ENCODE measurements around the gene SETDB2.

Gene SETDB2

DNA sequence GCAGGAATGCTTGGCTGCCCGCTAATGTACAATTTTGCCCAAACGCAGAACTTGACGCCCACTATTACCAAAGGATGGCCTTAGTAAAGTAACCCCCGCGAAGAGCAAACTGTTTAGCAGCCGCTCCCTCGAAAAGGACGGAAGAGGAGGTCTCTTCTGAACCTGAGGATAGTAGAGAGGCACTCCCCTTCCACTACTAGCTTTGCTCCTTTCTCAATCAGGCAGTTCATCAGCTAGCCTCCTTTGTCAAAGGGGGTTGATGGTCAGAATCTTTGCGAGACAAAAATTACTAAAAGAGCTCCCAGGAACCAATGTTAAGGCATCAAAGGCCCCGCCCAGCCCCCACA lies 744 bp upstream of the SETDB2 start:
- DNase-seq, result no peak
- no peaks in the 10 kb centered on the region for H3K36me3 ChIP-seq (replicated peaks)
- H3K27ac ChIP-seq, result peak overlapping the region; percentile 82
- H3K27me3 ChIP-seq (replicated peaks), result no peaks in the 10 kb centered on the region
- H3K4me3 ChIP-seq (ENCODE audit: low read depth, low read length), result peak overlapping the region; percentile 93
- no peak for TF ChIP-seq CTCF (IDR thresholded peaks at IDR 0.05; ENCODE audit: low read depth, low read length, missing control alignments)
- in situ Hi-C loops (cut with HindIII; ENCODE audit: low pct_ligation_motif_present, low sequenced_read_pairs), result no loop called here

GRCh38 chr13:49444524-49445395 lies 686 bp downstream of the SETDB2 start:
- no peak for DNase-seq
- no peak for TF ChIP-seq CTCF (IDR thresholded peaks at IDR 0.05; ENCODE audit: low read depth, low read length, missing control alignments)
- no peaks in the 10 kb centered on the region for H3K36me3 ChIP-seq (replicated peaks)
- in situ Hi-C loops (cut with HindIII; ENCODE audit: low pct_ligation_motif_present, low sequenced_read_pairs), result no loop called here
- H3K27ac ChIP-seq, result peak overlapping the region; percentile 56
- H3K4me3 ChIP-seq (ENCODE audit: low read depth, low read length), result peak overlapping the region; percentile 93
- H3K27me3 ChIP-seq (replicated peaks), result no peaks in the 10 kb centered on the region

DNA sequence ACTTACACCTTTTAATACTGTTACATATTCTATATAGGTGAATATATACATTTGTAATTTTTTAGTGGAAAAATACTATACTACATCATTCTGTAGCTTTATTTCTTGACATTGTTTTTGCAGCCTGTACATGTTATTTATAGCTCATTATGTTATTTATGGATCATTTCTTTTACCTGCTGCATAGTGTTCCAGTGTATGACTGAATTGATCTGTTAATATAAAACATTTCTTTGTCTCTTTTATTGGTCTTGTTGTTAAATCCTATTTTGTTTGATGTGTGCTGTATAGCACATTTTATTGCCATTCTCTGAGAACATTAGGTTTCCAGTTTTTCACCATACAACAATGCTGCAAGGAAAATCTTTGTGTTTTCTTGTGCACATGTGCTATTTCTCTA lies 2.4 kb downstream of the SETDB2 start:
- no peak for TF ChIP-seq CTCF (IDR thresholded peaks at IDR 0.05; ENCODE audit: low read depth, low read length, missing control alignments)
- no peak overlapping the region for H3K27ac ChIP-seq
- no peaks in the 10 kb centered on the region for H3K27me3 ChIP-seq (replicated peaks)
- H3K36me3 ChIP-seq (replicated peaks), result no peaks in the 10 kb centered on the region
- no peak overlapping the region for H3K4me3 ChIP-seq (ENCODE audit: low read depth, low read length)
- DNase-seq, result no peak
- in situ Hi-C loops (cut with HindIII; ENCODE audit: low pct_ligation_motif_present, low sequenced_read_pairs), result no loop called here

DNA sequence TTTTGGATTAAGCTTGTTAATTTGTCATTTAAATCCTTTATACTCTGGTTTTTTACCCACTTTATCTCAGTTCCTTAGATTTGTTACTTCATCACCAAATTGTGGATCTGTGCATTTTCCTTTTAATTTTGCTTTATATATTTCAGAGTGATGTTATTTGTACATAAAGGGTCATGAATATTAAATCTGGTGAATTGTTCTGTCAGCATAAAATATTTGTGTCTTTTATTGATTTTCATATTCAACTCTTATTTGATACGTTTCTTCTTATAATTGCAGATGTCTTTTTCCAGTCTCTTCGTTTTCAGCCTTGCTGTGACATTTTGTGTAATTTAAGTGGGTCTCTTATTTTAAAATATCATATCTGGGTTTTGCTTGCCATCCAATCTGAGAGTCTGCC lies 4.7 kb downstream of the SETDB2 start:
- Histone ChIP-seq H3K36me3 (replicated peaks) (no peaks in the 10 kb centered on the region), H3K4me3 (ENCODE audit: low read depth, low read length) (no peak overlapping the region), H3K27me3 (replicated peaks) (no peaks in the 10 kb centered on the region), H3K27ac (no peak overlapping the region)
- in situ Hi-C loops (cut with HindIII; ENCODE audit: low pct_ligation_motif_present, low sequenced_read_pairs), result no loop called here
- DNase-seq, result no peak
- no peak for TF ChIP-seq CTCF (IDR thresholded peaks at IDR 0.05; ENCODE audit: low read depth, low read length, missing control alignments)

- no peaks in the 10 kb centered on the region for H3K27me3 ChIP-seq (replicated peaks)
Measured at GRCh38 chr13:49450105-49450819, 6.2 kb downstream of the SETDB2 start.

More at GRCh38 chr13:49450105-49450819, 6.2 kb downstream of the SETDB2 start:
- no peak for TF ChIP-seq CTCF (IDR thresholded peaks at IDR 0.05; ENCODE audit: low read depth, low read length, missing control alignments)
- in situ Hi-C loops (cut with HindIII; ENCODE audit: low pct_ligation_motif_present, low sequenced_read_pairs), result no loop called here
- no peak for DNase-seq
- H3K27ac ChIP-seq, result no peak overlapping the region
- H3K4me3 ChIP-seq (ENCODE audit: low read depth, low read length), result no peak overlapping the region
- no peaks in the 10 kb centered on the region for H3K36me3 ChIP-seq (replicated peaks)
